GM21825 (cell line): ENCODE results near the gene FGFRL1.
"Not testable (repeated sequence)": the region's sequence is repeated elsewhere in the genome, so short reads cannot be mapped to it uniquely, and the experiment has no call there.

Experiments used
- ATAC-seq: cut with Tn5 transposase; IDR thresholded peaks from one replicate; pipeline ENCODE4 v1.9.1; 2021; ENCODE audit warnings: mild to moderate bottlenecking, moderate library complexity; ENCODE audit not compliant: unreplicated experiment

FGFRL1 gene

GRCh38 chr4:1048773-1049590 is 37.6 kb downstream of the FGFRL1 start:
- no peak for ATAC-seq

- ATAC-seq: no peak
Observed at GRCh38 chr4:1049591-1049905, 38.1 kb downstream of the FGFRL1 start.

- no peak for ATAC-seq
Observed at GRCh38 chr4:1050486-1051213, 39.2 kb downstream of the FGFRL1 start.

GRCh38 chr4:1051472-1051871 is 40.0 kb downstream of the FGFRL1 start:
- ATAC-seq: no peak

- no peak for ATAC-seq
Observed at GRCh38 chr4:1052231-1052671, 40.8 kb downstream of the FGFRL1 start.

GRCh38 chr4:1053080-1053661 is 41.7 kb downstream of the FGFRL1 start:
- no peak for ATAC-seq

GRCh38 chr4:1053891-1054290 is 42.5 kb downstream of the FGFRL1 start:
- ATAC-seq: not testable (repeated sequence)

- not testable (repeated sequence) for ATAC-seq
Observed at GRCh38 chr4:1054696-1055242, 43.3 kb downstream of the FGFRL1 start.

GRCh38 chr4:1055243-1055701 is 43.8 kb downstream of the FGFRL1 start:
- not testable (repeated sequence) for ATAC-seq

GRCh38 chr4:1055721-1056590 is 44.5 kb downstream of the FGFRL1 start:
- ATAC-seq: peak; percentile 64

- ATAC-seq: no peak
Observed at GRCh38 chr4:1056671-1057402, 45.4 kb downstream of the FGFRL1 start.

- ATAC-seq: no peak
Observed at GRCh38 chr4:1057403-1057745, 45.9 kb downstream of the FGFRL1 start.

GRCh38 chr4:1058198-1058996 is 47.0 kb downstream of the FGFRL1 start:
- no peak for ATAC-seq

GRCh38 chr4:1058997-1059665 is 47.7 kb downstream of the FGFRL1 start:
- no peak for ATAC-seq

GRCh38 chr4:1060121-1060520 is 48.7 kb downstream of the FGFRL1 start:
- no peak for ATAC-seq

GRCh38 chr4:1060621-1061020 is 49.2 kb downstream of the FGFRL1 start:
- no peak for ATAC-seq

- no peak for ATAC-seq
Observed at GRCh38 chr4:1061056-1061700, 49.8 kb downstream of the FGFRL1 start.

- no peak for ATAC-seq
Observed at GRCh38 chr4:1061760-1062159, 50.3 kb downstream of the FGFRL1 start.
